AG09309 (cell line): ENCODE results near the gene PTPRG.

Experiments used
- DNase-seq: peaks from one replicate; pipeline ENCODE4 v3.0.0-alpha.2; 2010; ENCODE audit warnings: low read depth
- H3K4me3 ChIP-seq: 2 replicates; pipeline ENCODE4 v1.5.1; 2011; ENCODE audit warnings: mild to moderate bottlenecking, low read depth, low read length, moderate library complexity; ENCODE audit not compliant: control insufficient read depth
- TF ChIP-seq, protein P1 (sequence below): IDR thresholded peaks from 2 replicates; pipeline ENCODE4 v1.5.1; 2011; ENCODE audit warnings: mild to moderate bottlenecking, low read depth, low read length, inconsistent platforms; ENCODE audit not compliant: insufficient read depth, control insufficient read depth; ENCODE audit errors: missing control alignments

PTPRG gene

DNA sequence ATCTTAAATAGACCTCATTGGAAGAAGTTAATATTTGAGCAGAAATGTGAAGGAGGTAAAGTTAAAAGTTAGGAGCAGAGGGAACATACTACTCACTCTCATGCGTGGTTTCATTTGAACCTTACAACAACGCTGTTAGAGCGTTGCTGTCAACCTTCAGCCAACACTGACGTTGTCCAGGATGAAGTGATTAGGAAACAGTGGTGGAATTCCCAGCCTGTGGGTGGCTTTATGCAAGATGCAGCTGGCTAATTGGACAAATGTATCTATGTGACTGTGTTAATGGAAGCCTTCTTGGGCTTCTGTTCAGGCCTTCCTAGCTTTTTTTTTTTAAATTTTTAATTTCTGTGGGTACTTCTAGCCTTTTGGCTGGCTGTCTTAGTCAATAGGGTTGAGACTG lies 40.5 kb downstream of the PTPRG start:
- H3K4me3 ChIP-seq: no peak overlapping the region
- DNase-seq: no peak
- TF ChIP-seq, protein P1, sequence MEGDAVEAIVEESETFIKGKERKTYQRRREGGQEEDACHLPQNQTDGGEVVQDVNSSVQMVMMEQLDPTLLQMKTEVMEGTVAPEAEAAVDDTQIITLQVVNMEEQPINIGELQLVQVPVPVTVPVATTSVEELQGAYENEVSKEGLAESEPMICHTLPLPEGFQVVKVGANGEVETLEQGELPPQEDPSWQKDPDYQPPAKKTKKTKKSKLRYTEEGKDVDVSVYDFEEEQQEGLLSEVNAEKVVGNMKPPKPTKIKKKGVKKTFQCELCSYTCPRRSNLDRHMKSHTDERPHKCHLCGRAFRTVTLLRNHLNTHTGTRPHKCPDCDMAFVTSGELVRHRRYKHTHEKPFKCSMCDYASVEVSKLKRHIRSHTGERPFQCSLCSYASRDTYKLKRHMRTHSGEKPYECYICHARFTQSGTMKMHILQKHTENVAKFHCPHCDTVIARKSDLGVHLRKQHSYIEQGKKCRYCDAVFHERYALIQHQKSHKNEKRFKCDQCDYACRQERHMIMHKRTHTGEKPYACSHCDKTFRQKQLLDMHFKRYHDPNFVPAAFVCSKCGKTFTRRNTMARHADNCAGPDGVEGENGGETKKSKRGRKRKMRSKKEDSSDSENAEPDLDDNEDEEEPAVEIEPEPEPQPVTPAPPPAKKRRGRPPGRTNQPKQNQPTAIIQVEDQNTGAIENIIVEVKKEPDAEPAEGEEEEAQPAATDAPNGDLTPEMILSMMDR: no peak

- TF ChIP-seq, protein P1: no peak
- H3K4me3 ChIP-seq: no peak overlapping the region
- no peak for DNase-seq
Measured at GRCh38 chr3:61602466-61602865, 41.1 kb downstream of the PTPRG start.

- DNase-seq: no peak
- no peak overlapping the region for H3K4me3 ChIP-seq
- TF ChIP-seq, protein P1: no peak
Measured at GRCh38 chr3:61605589-61606175, 44.3 kb downstream of the PTPRG start.

DNA sequence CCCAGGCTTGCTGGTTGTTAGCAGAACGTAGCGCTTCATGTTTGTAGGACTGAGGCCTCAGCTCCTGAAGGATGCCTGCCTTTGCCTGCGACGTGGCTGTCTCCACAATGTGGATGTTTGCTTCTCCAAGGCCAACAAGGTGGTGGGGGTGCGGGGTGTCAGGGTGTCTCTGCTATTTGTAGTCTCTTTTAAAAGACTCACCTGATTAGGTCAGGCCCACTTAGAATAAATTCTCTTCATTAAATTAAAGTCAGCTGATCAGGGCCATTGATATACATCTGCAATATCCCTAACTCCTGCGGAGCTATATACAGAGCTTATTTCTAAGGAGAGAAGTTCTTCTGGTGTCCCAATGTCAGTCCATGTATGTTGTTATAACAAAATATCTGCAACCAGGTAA lies 44.8 kb downstream of the PTPRG start:
- H3K4me3 ChIP-seq: no peak overlapping the region
- no peak for DNase-seq
- TF ChIP-seq, protein P1: no peak

DNA sequence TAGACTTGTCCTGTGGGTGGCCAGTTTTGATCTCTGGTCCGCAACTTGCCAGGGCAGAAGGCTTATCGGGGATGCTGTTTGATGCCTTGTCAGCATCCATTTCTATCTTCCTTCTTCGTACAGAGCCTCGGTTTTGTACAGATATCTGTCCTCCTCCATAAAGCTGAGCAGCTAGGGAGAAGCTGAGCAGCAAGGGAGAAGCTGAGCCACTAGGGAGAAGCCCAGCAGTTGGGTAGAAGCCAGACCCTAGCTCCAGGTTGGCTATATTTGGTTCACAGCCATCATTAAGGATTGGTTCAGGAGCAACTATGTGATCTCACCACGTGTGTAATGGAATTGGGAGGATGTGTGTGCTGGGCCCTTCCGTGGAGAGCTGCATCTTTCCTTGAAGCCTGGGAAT lies 46.7 kb downstream of the PTPRG start:
- DNase-seq: no peak
- TF ChIP-seq, protein P1: no peak
- H3K4me3 ChIP-seq: no peak overlapping the region

GRCh38 chr3:61608711-61609110 lies 47.3 kb downstream of the PTPRG start:
- no peak overlapping the region for H3K4me3 ChIP-seq
- no peak for DNase-seq
- TF ChIP-seq, protein P1: no peak

GRCh38 chr3:61610316-61610715 lies 48.9 kb downstream of the PTPRG start:
- TF ChIP-seq, protein P1: no peak

More at GRCh38 chr3:61610316-61610715, 48.9 kb downstream of the PTPRG start:
- no peak for DNase-seq
- H3K4me3 ChIP-seq: no peak overlapping the region
